HG03097 (cell line): ENCODE results near the gene PDE4A.
"Not testable (repeated sequence)": the region's sequence is repeated elsewhere in the genome, so short reads cannot be mapped to it uniquely, and the experiment has no call there.

Source experiments
- ATAC-seq: cut with Tn5 transposase; IDR thresholded peaks from one replicate; pipeline ENCODE4 v1.9.1; 2021; ENCODE audit not compliant: unreplicated experiment, low FRiP score

Gene PDE4A

GRCh38 chr19:10461047-10461949, 41.0 kb downstream of the PDE4A start:
- ATAC-seq = peak; percentile 87

DNA sequence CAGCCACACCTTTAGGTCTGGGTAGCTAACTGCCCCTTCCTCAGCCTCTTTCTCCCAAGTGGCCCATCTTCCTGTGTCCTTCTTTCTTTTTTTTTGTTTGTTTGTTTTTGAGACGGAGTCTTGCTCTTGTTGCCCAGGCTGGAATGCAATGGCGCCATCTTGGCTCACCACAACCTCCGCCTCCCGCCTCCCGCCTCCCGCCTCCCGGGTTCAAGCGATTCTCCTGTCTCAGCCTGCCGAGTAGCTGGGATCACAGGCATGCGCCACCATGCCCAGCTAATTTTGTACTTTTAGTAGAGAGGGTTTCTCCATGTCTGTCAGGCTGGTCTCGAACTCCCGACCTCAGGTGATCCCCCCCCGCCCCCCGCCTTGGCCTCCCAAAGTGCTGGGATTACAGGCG, 41.7 kb downstream of the PDE4A start:
- ATAC-seq = not testable (repeated sequence)

- ATAC-seq = no peak
These were observed 42.2 kb downstream of the PDE4A start for GRCh38 chr19:10462557-10462956.

GRCh38 chr19:10464456-10464855, 44.1 kb downstream of the PDE4A start:
- ATAC-seq = no peak

GRCh38 chr19:10467104-10467706, 46.9 kb downstream of the PDE4A start:
- no peak for ATAC-seq

DNA sequence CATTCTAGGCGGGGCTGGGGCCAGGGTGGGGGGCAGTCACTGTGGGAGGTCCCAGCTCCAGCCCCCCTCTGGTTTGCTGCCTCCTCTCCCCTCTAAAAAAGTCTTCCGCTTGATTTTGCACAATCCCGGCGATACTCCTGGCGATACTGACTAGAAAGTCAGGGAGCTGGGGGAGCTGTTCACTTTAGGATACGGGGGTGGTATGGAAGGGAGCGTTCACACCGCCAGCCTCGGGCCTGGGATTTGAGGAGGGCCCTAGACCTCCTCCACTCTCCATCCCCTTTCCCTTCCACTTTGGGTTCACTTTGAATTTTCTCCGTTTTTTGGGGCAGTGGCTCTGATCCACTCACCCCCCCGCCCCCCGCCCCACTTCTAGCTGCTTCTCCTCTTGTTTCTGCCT, 47.8 kb downstream of the PDE4A start:
- no peak for ATAC-seq

GRCh38 chr19:10471909-10472308, 51.6 kb downstream of the PDE4A start:
- no peak for ATAC-seq

GRCh38 chr19:10473192-10473591, 52.9 kb downstream of the PDE4A start:
- no peak for ATAC-seq

GRCh38 chr19:10474962-10475451, 54.7 kb downstream of the PDE4A start:
- ATAC-seq = no peak

DNA sequence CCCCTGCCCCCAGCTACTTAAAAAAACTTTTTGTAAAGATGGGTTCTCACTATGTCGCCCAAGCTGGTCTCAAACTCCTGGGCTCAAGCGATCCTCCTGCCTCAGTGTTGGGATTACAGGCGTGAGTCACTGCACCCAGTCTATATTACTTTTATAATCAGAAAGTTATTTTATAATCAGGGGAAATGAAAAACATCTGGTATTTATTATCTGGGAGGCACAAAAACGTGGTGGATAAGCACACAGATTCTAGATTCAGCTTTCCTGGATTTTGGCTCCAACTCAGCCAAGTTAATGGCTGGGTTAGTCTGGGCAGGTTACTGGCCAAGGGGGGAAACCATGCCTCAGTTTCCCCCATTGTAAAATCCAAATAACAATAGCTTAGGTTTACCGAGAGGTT, 58.1 kb downstream of the PDE4A start:
- ATAC-seq = no peak

GRCh38 chr19:10478903-10479384, 58.6 kb downstream of the PDE4A start:
- no peak for ATAC-seq

GRCh38 chr19:10486551-10486950, 66.2 kb downstream of the PDE4A start:
- ATAC-seq = no peak

GRCh38 chr19:10491472-10492047, 71.2 kb downstream of the PDE4A start:
- ATAC-seq = no peak

- no peak for ATAC-seq
These were observed 77.0 kb downstream of the PDE4A start for GRCh38 chr19:10497371-10497770.

DNA sequence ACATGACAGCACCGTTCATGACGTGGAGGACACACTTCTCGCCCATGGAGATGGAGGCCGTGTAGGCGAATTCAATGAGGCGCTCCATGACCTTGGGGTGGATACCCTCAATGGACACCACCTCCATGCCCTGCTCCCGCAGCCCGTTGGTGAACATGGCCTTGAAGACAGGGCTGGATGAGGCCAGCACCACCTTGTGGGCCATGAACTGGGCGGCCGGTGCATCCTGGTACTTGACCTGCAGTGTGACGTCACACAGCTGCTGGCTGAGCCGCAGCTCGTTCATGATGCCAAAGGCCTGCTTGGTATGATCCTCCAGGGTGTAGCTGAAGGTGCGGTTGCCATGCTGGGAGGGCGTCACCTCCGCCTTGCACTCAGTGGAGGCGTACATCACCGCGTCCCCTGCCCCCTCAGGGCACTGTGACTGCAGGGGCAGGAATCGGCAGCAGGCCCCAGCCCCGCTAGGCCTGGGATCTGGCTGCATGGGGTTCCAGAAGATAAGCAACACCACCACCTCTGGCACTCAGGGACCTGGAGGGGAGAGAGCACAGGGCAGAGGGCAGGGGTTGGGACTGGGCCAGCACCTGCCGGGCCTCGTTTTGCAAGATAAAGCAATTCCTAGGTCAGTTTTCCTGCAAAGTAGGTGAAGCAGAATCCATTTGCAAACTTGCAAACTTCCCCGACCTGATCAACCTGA, 79.4 kb downstream of the PDE4A start:
- ATAC-seq = no peak

- no peak for ATAC-seq
These were observed 79.9 kb downstream of the PDE4A start for GRCh38 chr19:10500247-10500592.

GRCh38 chr19:10501971-10502523, 81.7 kb downstream of the PDE4A start:
- peak; percentile 32 for ATAC-seq

GRCh38 chr19:10502524-10503001, 82.2 kb downstream of the PDE4A start:
- peak; percentile 72 for ATAC-seq

DNA sequence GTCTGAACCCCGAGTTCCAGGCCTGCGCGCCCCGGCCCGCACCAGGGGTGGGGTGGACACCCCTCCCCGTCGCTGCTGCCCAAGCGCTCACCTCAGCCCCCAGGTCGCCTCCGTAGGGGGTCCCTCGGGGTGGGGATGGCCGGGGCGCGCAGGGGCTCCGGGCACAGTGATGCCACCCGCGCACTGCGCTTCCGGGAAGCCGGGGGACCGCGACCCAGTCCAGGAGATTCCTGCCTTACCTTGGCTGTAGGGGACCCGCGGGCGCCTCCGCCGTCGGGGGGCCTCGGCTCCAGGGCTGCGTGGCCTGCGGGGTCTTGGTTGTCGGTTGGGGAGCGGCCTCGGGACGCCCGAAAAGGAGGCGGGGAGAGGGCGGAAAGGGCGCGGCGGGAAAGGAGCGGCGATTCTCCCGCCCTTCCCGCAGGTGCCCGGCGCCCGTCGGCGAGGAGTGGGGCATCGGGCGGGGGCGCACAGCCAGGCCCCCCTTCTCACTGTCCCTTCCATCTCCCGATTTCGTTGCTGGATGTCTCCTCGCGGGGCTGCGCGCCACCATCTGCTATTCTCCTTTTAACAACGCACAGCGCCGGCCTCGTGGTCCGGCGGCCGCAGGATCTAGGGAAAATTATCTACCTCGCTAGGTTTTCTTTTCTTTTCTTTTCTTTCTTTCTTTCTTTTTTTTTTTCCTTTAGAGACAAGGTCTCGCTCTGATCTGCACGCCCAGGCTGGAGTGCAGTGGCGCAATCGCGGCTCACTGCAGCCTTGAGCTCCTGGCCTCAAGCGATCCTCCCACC, 82.9 kb downstream of the PDE4A start, which contains the start of gene KEAP1:
Gene KEAP1, minus strand, starts transcription at position 355 of the 788 bp plus-strand sequence. CDS start 3,323 bp downstream, outside the sequence.
- peak; percentile 21 for ATAC-seq
